Measurements from ENCODE around the gene YJEFN3. TPM values are rescaled to one million over a fixed set of nuclear protein-coding genes. Genes with fewer than 3 reads are reported as not detected.

YJEFN3 gene
- polyA plus RNA-seq, 3 donors: 2.3 TPM; not detected in 2

DNA sequence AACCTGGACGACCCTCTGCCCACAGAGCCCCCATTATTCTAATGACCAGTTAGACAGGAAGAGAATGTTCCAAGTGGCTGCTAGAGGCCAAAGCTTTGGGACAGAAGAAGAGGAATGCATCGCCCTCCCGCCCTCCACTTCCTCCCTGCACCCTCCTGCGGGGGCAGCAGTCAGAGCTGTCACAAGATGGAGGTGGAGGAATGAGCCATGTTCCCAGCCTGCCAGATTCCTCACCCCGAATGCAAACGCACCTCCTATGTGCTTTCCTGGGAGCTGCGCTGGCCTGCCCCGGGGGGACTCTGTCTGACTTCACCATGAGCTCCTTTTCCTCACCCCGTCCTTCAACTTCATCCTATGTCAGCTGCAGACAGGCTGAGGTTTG is 1.7 kb downstream of the YJEFN3 start:
- Histone ChIP-seq H3K4me2 (replicated peaks; ENCODE audit: extremely low read depth, low read length, poor library complexity, severe bottlenecking) (no peak overlapping the region), H3K4me1 (ENCODE audit: control insufficient read depth in 1 of 2, insufficient read depth in 2 of 2, low read length in 2 of 2) (peaks cover 0 to 3% of the 10 kb centered on the region in 2 donors), H3K36me3 (replicated peaks in 1 of 2; ENCODE audit: control insufficient read depth in 1 of 2, insufficient read depth in 2 of 2, low read length in 2 of 2) (peaks cover 34 to 42% of the 10 kb centered on the region in 2 donors), H4K20me1 (ENCODE audit: insufficient read depth, low read length) (peaks cover 20% of the 10 kb centered on the region), H3K9ac (ENCODE audit: insufficient read depth, low read length, poor library complexity, severe bottlenecking) (no peak overlapping the region), H3K27ac (ENCODE audit: low read depth in 1 of 2, low read length in 2 of 2) (no peak overlapping the region), H3K79me2 (ENCODE audit: insufficient read depth, low read length) (no peaks in the 10 kb centered on the region), H3K27me3 (ENCODE audit: control insufficient read depth in 2 of 2, insufficient read depth in 2 of 2, low read length in 2 of 2) (no peaks in the 10 kb centered on the region), H3K4me3 (replicated peaks in 1 of 3; ENCODE audit: low read depth in 2 of 3, low read length in 3 of 3) (no peak overlapping the region), H2AFZ (ENCODE audit: insufficient read depth, low read depth, low read length, poor library complexity, severe bottlenecking) (no peak overlapping the region), H3K9me3 (replicated peaks in 1 of 2; ENCODE audit: control insufficient read depth in 1 of 2, insufficient read depth in 1 of 2, low read length in 2 of 2) (no peaks in the 10 kb centered on the region)
- intact Hi-C loops (cut with micrococcal nuclease): loop anchor here in 1 of 2 donors (5.0 to 10.0 kb wide), 2 partner anchors 244 to 427 kb away; no protein-coding TSS in a partner anchor
- Mint-ChIP-seq H3K4me1 (peaks cover 3% of the 10 kb centered on the region), H3K27ac (no peak overlapping the region), H3K9me3 (no peaks in the 10 kb centered on the region), H3K27me3 (ENCODE audit: low read depth in 3 of 3) (peaks cover 1 to 5% (median 2%) of the 10 kb centered on the region in 3 donors), H3K36me3 (peaks cover 30 to 52% of the 10 kb centered on the region in 2 donors), H3K4me3 (no peak overlapping the region)
- 92% methylated on average over 2 of the region's 9 CpGs for WGBS (ENCODE audit: insufficient coverage)
- DNase-seq: no peak
- TF ChIP-seq, protein P1, sequence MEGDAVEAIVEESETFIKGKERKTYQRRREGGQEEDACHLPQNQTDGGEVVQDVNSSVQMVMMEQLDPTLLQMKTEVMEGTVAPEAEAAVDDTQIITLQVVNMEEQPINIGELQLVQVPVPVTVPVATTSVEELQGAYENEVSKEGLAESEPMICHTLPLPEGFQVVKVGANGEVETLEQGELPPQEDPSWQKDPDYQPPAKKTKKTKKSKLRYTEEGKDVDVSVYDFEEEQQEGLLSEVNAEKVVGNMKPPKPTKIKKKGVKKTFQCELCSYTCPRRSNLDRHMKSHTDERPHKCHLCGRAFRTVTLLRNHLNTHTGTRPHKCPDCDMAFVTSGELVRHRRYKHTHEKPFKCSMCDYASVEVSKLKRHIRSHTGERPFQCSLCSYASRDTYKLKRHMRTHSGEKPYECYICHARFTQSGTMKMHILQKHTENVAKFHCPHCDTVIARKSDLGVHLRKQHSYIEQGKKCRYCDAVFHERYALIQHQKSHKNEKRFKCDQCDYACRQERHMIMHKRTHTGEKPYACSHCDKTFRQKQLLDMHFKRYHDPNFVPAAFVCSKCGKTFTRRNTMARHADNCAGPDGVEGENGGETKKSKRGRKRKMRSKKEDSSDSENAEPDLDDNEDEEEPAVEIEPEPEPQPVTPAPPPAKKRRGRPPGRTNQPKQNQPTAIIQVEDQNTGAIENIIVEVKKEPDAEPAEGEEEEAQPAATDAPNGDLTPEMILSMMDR (IDR thresholded peaks at IDR 0.05): no peak

DNA sequence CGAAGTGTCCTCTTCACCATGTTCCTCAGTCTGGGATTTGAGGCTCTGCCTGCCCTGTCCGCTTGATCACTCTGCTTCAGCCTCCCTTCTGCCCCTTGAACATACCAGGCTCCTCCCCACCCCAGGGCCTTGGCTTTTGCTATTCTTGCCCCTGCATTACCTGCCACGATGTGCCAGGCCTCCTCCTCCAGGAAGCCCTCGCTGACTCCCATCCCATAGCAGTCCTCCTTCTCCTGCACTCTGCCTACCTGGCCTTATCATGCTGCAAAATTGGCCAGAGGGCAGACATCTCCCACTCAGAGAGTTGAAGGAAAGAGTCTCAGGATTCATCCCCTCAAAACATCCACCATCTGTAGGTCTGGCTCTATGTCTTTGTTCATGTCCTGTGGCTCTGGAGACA is 2.2 kb downstream of the YJEFN3 start:
- Histone ChIP-seq H3K4me1 (ENCODE audit: control insufficient read depth in 1 of 2, insufficient read depth in 2 of 2, low read length in 2 of 2) (peaks cover 0 to 3% of the 10 kb centered on the region in 2 donors), H3K9me3 (replicated peaks in 1 of 2; ENCODE audit: control insufficient read depth in 1 of 2, insufficient read depth in 1 of 2, low read length in 2 of 2) (no peaks in the 10 kb centered on the region), H3K27ac (ENCODE audit: low read depth in 1 of 2, low read length in 2 of 2) (no peak overlapping the region), H3K9ac (ENCODE audit: insufficient read depth, low read length, poor library complexity, severe bottlenecking) (no peak overlapping the region), H4K20me1 (ENCODE audit: insufficient read depth, low read length) (peaks cover 15% of the 10 kb centered on the region), H3K36me3 (replicated peaks in 1 of 2; ENCODE audit: control insufficient read depth in 1 of 2, insufficient read depth in 2 of 2, low read length in 2 of 2) (peaks cover 29 to 37% of the 10 kb centered on the region in 2 donors), H3K27me3 (ENCODE audit: control insufficient read depth in 2 of 2, insufficient read depth in 2 of 2, low read length in 2 of 2) (no peaks in the 10 kb centered on the region), H3K4me3 (replicated peaks in 1 of 3; ENCODE audit: low read depth in 2 of 3, low read length in 3 of 3) (no peak overlapping the region), H3K4me2 (replicated peaks; ENCODE audit: extremely low read depth, low read length, poor library complexity, severe bottlenecking) (no peak overlapping the region), H3K79me2 (ENCODE audit: insufficient read depth, low read length) (no peaks in the 10 kb centered on the region), H2AFZ (ENCODE audit: insufficient read depth, low read depth, low read length, poor library complexity, severe bottlenecking) (no peak overlapping the region)
- Mint-ChIP-seq H3K4me3 (no peak overlapping the region), H3K36me3 (peaks cover 30 to 51% of the 10 kb centered on the region in 2 donors), H3K4me1 (peaks cover 3% of the 10 kb centered on the region), H3K9me3 (no peaks in the 10 kb centered on the region), H3K27ac (peak overlapping the region in 3 of 7 donors; percentile 37 to 57 (median 38)), H3K27me3 (ENCODE audit: low read depth in 3 of 3) (peaks cover 1 to 5% (median 2%) of the 10 kb centered on the region in 3 donors)
- intact Hi-C loops (cut with micrococcal nuclease): loop anchor here in 1 of 2 donors (5.0 to 10.0 kb wide), 2 partner anchors 244 to 426 kb away; no protein-coding TSS in a partner anchor
- TF ChIP-seq, protein P1 (IDR thresholded peaks at IDR 0.05): no peak
- no peak for DNase-seq
- 90% methylated on average over 4 of the region's 4 CpGs for WGBS (ENCODE audit: insufficient coverage)
